ENCODE data around the gene ETS2. TPM values are rescaled to one million over a fixed set of nuclear protein-coding genes. Genes with fewer than 3 reads are reported as not detected.

ETS2 gene
- total and polyA plus RNA-seq, 2 donors (not counting 1 experiment from before 2014, with no cell fraction given): 1.9 to 5.6 TPM

DNA sequence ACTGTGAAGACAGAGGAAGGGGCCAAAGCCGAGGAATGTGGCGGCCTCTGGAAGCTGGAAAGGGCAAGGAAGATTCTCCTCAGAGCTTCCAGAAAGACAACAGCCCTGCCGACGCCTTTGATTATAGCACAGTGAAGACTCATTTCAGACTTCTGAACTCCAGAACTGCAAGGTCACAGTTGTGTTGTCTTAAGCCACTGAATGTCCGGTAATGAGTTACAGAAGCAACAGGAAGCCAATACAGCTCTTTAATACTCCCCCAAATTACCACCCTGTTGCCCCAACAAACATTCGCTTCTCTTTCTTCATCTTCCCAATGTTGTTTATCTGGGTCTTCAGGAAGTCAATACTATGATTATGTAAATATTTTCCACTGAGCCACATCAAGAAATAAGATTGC, 44.0 kb downstream of the ETS2 start:
- WGBS (ENCODE audit: insufficient coverage): 90% methylated on average over 5 of the region's 6 CpGs
- Mint-ChIP-seq H3K4me1 (peaks cover 6% of the 10 kb centered on the region), H3K4me3 (no peak overlapping the region), H3K27ac (no peak overlapping the region), H3K27me3 (peaks cover 57% of the 10 kb centered on the region), H3K9me3 (ENCODE audit: insufficient read depth) (no peaks in the 10 kb centered on the region)
- H3K36me3 ChIP-seq (replicated peaks in 1 of 2; ENCODE audit: control extremely low read depth in 1 of 2, control insufficient read depth in 1 of 2, extremely low read depth in 1 of 2, insufficient read depth in 2 of 2, low read length in 1 of 2): no peaks in the 10 kb centered on the region
- no peaks in the 10 kb centered on the region for H3K79me2 ChIP-seq (ENCODE audit: control insufficient read depth, insufficient read depth, low read length)
- peaks cover 0 to 30% (median 7%) of the 10 kb centered on the region in 4 experiments for H3K27me3 ChIP-seq (replicated peaks in 1 of 4; ENCODE audit: control extremely low read depth in 1 of 4, control insufficient read depth in 3 of 4, insufficient read depth in 4 of 4, low read length in 3 of 4)
- ATAC-seq (ENCODE audit: low read depth) (no peak), DNase-seq (no peak)
- no peaks in the 10 kb centered on the region for H4K20me1 ChIP-seq (ENCODE audit: control insufficient read depth, insufficient read depth, low read length, poor library complexity, severe bottlenecking)
- H3K4me2 ChIP-seq (replicated peaks; ENCODE audit: low read depth, low read length, poor library complexity, severe bottlenecking): no peak overlapping the region
- no peak overlapping the region for H2AFZ ChIP-seq (ENCODE audit: insufficient read depth, low read depth, low read length, poor library complexity, severe bottlenecking)
- CTCF ChIA-PET: no interaction called here
- POLR2A ChIA-PET: no interaction called here
- peaks cover 0 to under 1% (median 0%) of the 10 kb centered on the region in 3 donors for H3K9me3 ChIP-seq (ENCODE audit: control extremely low read depth in 1 of 3, control insufficient read depth in 2 of 3, insufficient read depth in 1 of 3, low read length in 2 of 3)
- H3K9ac ChIP-seq (ENCODE audit: low read length): no peak overlapping the region
- H3K27ac ChIP-seq (ENCODE audit: low read length in 2 of 2): no peak overlapping the region
- intact Hi-C loops (cut with micrococcal nuclease): no loop called here
- no peak overlapping the region for H3K4me3 ChIP-seq (ENCODE audit: control extremely low read depth in 1 of 5, extremely low read depth in 1 of 5, insufficient read depth in 1 of 5, low read depth in 2 of 5, low read length in 4 of 5)
- no peaks in the 10 kb centered on the region for H3K4me1 ChIP-seq (ENCODE audit: control insufficient read depth in 2 of 2, insufficient read depth in 2 of 2, low read length in 2 of 2)
- TF ChIP-seq, protein P1, sequence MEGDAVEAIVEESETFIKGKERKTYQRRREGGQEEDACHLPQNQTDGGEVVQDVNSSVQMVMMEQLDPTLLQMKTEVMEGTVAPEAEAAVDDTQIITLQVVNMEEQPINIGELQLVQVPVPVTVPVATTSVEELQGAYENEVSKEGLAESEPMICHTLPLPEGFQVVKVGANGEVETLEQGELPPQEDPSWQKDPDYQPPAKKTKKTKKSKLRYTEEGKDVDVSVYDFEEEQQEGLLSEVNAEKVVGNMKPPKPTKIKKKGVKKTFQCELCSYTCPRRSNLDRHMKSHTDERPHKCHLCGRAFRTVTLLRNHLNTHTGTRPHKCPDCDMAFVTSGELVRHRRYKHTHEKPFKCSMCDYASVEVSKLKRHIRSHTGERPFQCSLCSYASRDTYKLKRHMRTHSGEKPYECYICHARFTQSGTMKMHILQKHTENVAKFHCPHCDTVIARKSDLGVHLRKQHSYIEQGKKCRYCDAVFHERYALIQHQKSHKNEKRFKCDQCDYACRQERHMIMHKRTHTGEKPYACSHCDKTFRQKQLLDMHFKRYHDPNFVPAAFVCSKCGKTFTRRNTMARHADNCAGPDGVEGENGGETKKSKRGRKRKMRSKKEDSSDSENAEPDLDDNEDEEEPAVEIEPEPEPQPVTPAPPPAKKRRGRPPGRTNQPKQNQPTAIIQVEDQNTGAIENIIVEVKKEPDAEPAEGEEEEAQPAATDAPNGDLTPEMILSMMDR (IDR thresholded peaks at IDR 0.05): no peak

GRCh38 chr21:38850277-38850951, 44.7 kb downstream of the ETS2 start:
- peaks cover 3% of the 10 kb centered on the region for H3K4me1 Mint-ChIP-seq
- CTCF ChIA-PET: interaction anchor here (0.6 kb wide), 1 partner anchor 176 kb away, joined by 5 read pairs; no protein-coding TSS in a partner anchor
- Histone ChIP-seq H3K9ac (ENCODE audit: low read length) (no peak overlapping the region), H3K4me3 (ENCODE audit: control extremely low read depth in 1 of 5, extremely low read depth in 1 of 5, insufficient read depth in 1 of 5, low read depth in 2 of 5, low read length in 4 of 5) (no peak overlapping the region), H3K27me3 (replicated peaks in 1 of 4; ENCODE audit: control extremely low read depth in 1 of 4, control insufficient read depth in 3 of 4, insufficient read depth in 4 of 4, low read length in 3 of 4) (peaks cover 0 to 30% (median 7%) of the 10 kb centered on the region in 4 experiments), H3K79me2 (ENCODE audit: control insufficient read depth, insufficient read depth, low read length) (no peaks in the 10 kb centered on the region), H3K4me2 (replicated peaks; ENCODE audit: low read depth, low read length, poor library complexity, severe bottlenecking) (no peak overlapping the region), H3K36me3 (replicated peaks in 1 of 2; ENCODE audit: control extremely low read depth in 1 of 2, control insufficient read depth in 1 of 2, extremely low read depth in 1 of 2, insufficient read depth in 2 of 2, low read length in 1 of 2) (no peaks in the 10 kb centered on the region), H3K4me1 (ENCODE audit: control insufficient read depth in 2 of 2, insufficient read depth in 2 of 2, low read length in 2 of 2) (no peaks in the 10 kb centered on the region), H4K20me1 (ENCODE audit: control insufficient read depth, insufficient read depth, low read length, poor library complexity, severe bottlenecking) (no peaks in the 10 kb centered on the region), H3K27ac (ENCODE audit: low read length in 2 of 2) (no peak overlapping the region), H3K9me3 (ENCODE audit: control extremely low read depth in 1 of 3, control insufficient read depth in 2 of 3, insufficient read depth in 1 of 3, low read length in 2 of 3) (no peaks in the 10 kb centered on the region), H2AFZ (ENCODE audit: insufficient read depth, low read depth, low read length, poor library complexity, severe bottlenecking) (no peak overlapping the region)
- intact Hi-C loops (cut with micrococcal nuclease): no loop called here
- H3K9me3 Mint-ChIP-seq (ENCODE audit: insufficient read depth): no peaks in the 10 kb centered on the region
- ATAC-seq (ENCODE audit: low read depth) (no peak), DNase-seq (no peak)
- POLR2A ChIA-PET: no interaction called here
- H3K27me3 Mint-ChIP-seq: peaks cover 62% of the 10 kb centered on the region
- 93% methylated on average over 4 of the region's 6 CpGs for WGBS (ENCODE audit: insufficient coverage)
- no peak for TF ChIP-seq EZH2 (IDR thresholded peaks at IDR 0.05; ENCODE audit: borderline replicate concordance, insufficient read depth, low read depth, low read length, poor library complexity, severe bottlenecking)
- TF ChIP-seq, protein P1 (IDR thresholded peaks at IDR 0.05): no peak
- no peak overlapping the region for H3K27ac Mint-ChIP-seq
- no peak overlapping the region for H3K4me3 Mint-ChIP-seq
